NOMO-1 treated with DMSO at 0.1 percent for 48 hours (cell line): Measurements from ENCODE around the gene NINJ1.
"Not testable (repeated sequence)": the region's sequence is repeated elsewhere in the genome, so short reads cannot be mapped to it uniquely, and the experiment has no call there.

Experiments
- DNase-seq: peaks from one replicate; lab custom pipeline; 2025; ENCODE audit not compliant: unreplicated experiment; lab: John Stamatoyannopoulos, UW

NINJ1 gene

GRCh38 chr9:93107825-93108161, 26.3 kb downstream of the NINJ1 start:
- DNase-seq, result no peak

DNA sequence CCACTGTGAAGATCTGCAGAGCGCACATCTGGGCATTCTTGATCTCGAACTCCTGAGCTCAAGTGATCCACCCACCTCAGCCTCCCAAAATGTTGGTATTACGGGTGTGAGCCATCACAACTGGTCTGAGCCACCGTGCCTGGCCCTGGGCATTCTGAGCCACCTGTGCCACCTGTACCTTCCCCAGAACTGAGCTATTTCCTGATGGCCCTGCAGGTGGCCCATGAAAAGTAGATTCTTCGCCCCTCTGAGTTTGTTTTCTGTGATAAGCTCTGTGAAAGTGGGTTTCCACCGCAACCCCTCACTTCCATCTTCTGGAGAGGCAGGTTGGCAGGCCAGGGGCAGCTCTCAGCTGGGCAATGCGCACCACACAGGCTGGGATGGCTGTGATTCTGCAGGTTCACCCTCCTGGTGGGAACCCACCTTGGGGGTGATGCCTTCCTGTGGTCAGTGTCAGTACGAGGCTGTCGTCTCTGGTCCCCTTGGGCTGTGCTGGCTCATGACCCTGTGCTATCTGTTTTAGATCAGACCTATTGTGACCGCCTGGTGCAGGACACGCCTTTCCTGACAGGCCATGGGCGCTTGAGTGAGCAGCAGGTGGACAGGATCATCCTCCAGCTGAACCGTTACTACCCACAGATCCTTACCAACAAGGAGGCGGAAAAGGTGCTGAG, 26.8 kb downstream of the NINJ1 start:
- DNase-seq, result no peak

DNA sequence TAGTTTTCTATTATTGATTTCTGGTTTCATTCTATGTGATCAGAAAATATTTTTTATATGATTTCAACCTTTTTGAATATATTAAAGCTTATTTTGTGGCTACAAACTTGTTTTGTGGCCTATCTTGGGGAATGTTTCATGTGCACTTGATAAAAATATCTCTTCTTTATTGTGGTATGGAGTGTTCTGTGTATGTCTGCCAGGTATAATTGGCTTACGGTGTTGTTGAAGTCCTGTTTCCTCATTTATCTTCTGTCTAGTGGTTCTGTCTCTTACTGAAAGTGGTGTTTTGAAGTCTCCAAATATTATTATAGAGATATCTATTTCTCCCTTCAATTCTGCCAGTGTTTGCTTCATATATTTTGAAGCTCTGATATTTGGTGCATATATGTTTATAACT, 28.4 kb downstream of the NINJ1 start:
- no peak for DNase-seq

GRCh38 chr9:93101086-93101485, 33.0 kb downstream of the NINJ1 start:
- not testable (repeated sequence) for DNase-seq

- no peak for DNase-seq
These were observed 33.8 kb downstream of the NINJ1 start for GRCh38 chr9:93100276-93100636.

DNA sequence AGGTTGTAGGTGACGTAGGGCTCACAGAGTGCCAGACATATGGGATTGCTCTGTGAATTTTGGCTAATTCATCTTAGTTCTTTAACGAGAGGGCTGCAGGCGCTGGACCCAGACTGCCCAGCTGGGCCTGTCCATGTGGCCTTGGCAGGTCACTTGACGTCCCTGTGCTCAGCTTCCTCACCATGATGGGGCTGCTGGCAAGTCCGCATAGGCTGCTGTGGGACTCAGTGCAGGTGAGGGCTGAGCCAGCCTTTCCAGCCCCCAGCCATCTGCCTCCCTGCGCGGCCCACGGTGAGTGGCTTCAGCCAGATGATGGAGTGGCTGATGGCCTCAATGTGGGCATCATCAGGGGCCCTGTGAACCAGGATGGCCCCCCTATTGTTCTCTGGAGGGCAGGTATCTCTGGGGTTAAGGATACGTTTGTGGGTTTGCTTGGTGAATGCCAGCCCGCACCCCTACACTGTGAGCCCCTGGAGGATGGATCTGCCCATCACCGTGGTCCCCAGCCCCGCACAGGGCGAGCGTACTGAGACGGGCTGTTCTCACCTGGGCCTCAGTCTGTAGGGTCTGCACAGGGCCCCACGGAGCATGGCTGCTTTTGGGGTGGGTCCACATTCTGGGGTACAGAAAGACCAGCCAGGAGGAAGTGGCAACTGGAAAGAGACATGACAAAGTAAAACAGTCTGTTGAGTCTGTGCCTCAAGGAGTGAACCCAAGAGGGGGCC, 34.3 kb downstream of the NINJ1 start:
- DNase-seq, result no peak

DNA sequence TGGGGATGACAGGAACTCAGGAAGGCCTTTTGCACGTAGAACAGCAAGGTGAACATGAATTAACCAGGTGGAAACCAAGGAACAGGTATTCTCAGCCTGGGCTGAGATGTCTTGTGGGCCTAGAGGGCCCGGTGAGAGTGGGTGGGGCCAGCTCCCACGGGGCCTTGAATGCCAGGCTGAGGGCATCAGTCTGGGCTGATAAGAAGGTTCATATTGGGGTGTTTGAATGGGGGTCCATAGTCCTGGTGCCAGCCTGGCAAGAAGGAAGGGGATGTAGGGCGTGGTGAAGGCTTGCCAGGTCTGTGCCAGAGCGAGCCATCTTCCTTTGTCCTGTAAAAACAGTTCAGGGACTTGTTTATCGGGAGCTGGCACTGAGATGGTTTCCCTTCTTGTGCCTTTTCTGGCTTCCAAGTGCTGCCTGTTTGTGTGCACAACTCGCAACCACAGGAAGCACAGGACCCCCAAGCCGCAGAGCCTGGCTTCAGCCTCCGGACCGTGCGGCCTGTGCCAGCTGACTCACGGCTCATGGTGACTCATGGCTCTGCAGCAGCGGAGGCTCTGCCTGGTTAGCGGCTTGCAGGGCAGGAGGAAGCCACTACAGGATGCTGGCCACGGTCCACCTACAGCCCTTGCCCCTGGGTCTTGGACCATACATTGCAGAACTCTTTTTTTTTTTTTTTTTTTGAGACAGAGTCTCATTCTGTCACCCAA, 35.7 kb downstream of the NINJ1 start:
- DNase-seq, result peak; percentile 86

- no peak for DNase-seq
These were observed 36.4 kb downstream of the NINJ1 start for GRCh38 chr9:93097511-93098201.

- DNase-seq, result no peak
These were observed 37.2 kb downstream of the NINJ1 start for GRCh38 chr9:93096811-93097382.

GRCh38 chr9:93096131-93096802, 37.8 kb downstream of the NINJ1 start, which contains the start of gene CARD19:
CARD19 (plus strand) TSS chr9:93096217; CDS start chr9:93096346, 129 bp downstream.
- no peak for DNase-seq

- peak; percentile 100 for DNase-seq
These were observed 38.6 kb downstream of the NINJ1 start for GRCh38 chr9:93095205-93096130.

DNA sequence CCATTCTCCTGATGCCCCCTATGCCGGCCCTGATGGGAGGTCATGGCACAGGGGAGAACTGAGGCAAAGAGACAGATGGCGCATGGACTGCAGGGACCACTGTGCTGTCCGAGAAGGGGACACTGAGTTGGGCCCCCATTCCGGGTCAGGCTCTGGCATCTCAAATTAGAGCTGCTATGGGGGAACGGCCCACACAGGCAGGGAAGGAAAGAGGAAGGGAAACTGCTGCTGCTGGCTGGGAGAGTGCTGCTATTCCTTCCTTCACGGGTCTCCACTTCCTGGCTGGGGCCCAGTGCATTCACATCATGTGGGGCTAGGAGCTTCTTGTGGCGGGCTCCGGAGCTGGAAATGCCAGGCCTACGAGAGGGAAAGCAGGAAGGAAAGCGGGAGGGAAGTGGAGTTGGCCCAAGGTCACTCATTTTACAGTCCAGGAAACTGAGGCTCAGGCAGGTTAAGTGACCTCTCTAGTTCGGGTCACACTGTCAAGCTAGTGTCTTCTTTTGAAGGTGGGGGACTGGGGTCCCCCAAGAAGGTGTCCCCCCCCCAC, 39.3 kb downstream of the NINJ1 start:
- peak; percentile 88 for DNase-seq

DNA sequence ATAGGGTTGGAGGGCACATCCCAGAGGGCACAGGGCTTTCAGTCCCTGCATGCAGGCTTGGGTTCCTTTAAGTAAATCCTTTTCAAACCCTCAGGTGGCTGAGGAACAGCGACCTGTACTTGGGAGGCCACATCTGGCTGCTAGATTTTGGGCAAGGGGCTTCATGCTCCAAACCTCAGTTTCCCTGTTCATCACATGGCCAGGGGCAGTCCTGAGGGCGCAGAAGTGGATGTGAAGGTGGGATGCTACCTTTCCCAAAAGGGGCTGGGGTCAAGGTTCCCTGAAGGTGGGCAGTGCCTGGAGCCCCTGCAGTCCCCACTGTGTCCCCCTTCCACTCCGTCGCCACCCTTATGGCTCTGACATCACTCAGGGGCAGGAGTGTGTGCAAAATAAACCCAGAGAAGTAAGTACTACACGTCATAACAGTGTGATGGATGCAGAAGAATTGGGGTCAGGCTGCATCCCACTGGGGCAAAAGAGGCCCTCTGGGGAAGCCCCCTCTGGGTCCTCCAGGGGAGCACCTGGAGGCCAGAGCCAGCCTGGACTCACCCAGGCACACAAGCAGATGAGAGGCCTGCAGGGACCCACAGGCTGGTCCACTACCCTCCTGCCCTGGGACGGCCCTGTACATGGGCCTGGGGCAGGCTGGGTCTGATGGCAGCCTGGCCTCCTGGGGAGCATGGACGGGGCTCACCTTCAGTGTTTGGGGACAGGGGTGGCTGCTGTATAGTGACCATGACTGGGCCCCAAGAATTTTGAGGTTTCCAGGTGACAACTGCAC, 40.0 kb downstream of the NINJ1 start:
- DNase-seq, result no peak

DNA sequence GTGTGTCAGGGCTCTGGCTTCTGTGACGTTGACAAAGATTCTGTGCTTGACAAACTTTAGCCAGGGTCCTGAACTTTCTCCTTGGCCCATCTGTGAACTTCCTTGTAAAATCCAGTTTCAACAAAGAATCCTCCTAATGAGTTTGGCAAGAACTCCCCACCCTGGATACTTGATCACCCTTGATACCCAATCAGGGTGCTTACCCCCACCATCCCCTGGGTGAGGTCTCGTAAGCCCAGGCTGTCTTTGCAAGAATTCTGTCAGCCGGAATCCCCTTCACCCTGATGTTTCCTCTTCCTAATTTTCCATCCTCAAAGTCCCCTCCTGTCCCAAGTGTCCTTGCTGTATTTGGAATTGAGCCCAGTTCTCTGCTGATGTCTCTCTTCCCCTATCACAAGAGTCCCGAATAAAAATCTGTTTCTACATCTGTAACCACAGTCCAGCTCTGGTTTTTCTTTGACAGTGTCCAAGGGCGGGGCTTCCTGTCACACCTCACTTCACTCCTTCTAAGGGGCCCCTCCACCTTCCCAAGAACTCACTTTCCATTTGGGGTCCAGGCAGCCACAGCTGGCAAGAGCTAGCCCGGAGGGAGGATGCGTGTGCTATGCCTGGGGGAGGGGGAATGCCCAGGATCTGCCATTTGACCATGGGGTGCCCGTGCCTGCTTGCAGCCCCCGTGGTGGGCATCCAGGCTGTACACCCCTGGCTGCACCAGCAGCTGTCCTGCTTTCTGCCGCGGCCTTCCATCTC, 40.7 kb downstream of the NINJ1 start:
- DNase-seq, result peak; percentile 47

- DNase-seq, result no peak
These were observed 41.6 kb downstream of the NINJ1 start for GRCh38 chr9:93092251-93092991.

GRCh38 chr9:93091453-93092081, 42.5 kb downstream of the NINJ1 start:
- peak; percentile 21 for DNase-seq

- DNase-seq, result no peak
These were observed 43.0 kb downstream of the NINJ1 start for GRCh38 chr9:93091056-93091452.
